Sigmoid colon (tissue), 7 donors: ENCODE data around the gene EXOC3L4. TPM values are rescaled to one million over a fixed set of nuclear protein-coding genes. Genes with fewer than 3 reads are reported as not detected.

Experiments used
- DNase-seq: peaks from one replicate; pipeline ENCODE4 v3.0.0-alpha.2; 2019
- H3K27ac ChIP-seq, 4 donors: fragments of 200-600 bp; sonication (generic); one replicate each; pipeline ENCODE4 v1.5.1; 2016 to 2019; ENCODE audit warnings: mild to moderate bottlenecking in 1 of 4
- H3K27me3 ChIP-seq, 3 donors: fragments of 200-600 bp; sonication (generic); one replicate each; pipeline ENCODE4 v1.5.1; 2019; ENCODE audit warnings: mild to moderate bottlenecking in 1 of 3
- H3K36me3 ChIP-seq, 4 donors: fragments of 200-600 bp; sonication (generic); one replicate each; pipeline ENCODE4 v1.5.1; 2016 to 2019
- H3K4me1 ChIP-seq, 4 donors: fragments of 200-600 bp; sonication (generic); one replicate each; pipeline ENCODE4 v1.5.1; 2017 to 2019
- H3K4me3 ChIP-seq, 4 donors: fragments of 200-600 bp; sonication (generic); one replicate each; pipeline ENCODE4 v1.5.1; 2017 to 2019; ENCODE audit warnings: mild to moderate bottlenecking in 2 of 4, moderate library complexity in 1 of 4
- H3K9me3 ChIP-seq, 4 donors: fragments of 200-600 bp in 3 of 4; sonication (generic) in 3 of 4; one replicate each; pipeline versions ENCODE4 v1.5.1 to v1.6.1; 2013 to 2019
- EP300 ChIP-seq, 4 donors: sonication (generic); formaldehyde crosslinking; IDR thresholded peaks; one replicate each; pipeline ENCODE4 v1.6.1; 2017; ENCODE audit warnings: antibody characterized with exemption in 4 of 4
- POLR2A ChIP-seq, 2 donors: fragments of 450-650 bp; IDR thresholded peaks; one replicate each; pipeline ENCODE4 v1.6.1; 2016; ENCODE audit warnings: antibody characterized with exemption in 2 of 2, mild to moderate bottlenecking in 2 of 2, moderate library complexity in 2 of 2
- POLR2AphosphoS5 ChIP-seq, 4 donors: sonication (generic); formaldehyde crosslinking; IDR thresholded peaks; one replicate each; pipeline ENCODE4 v1.6.1; 2017; ENCODE audit warnings: antibody characterized with exemption in 4 of 4
- WGBS, 2 donors: extraction: QIAGEN DNeasy Blood & Tissue Kit; methylation state at CpG; one replicate each; pipeline ENCODE4 v1.1.7; 2013; 5-methylcytosine and 5-hydroxymethylcytosine counted together
- intact Hi-C: fragments of 100-400 bp; cut with DNase I; formaldehyde crosslinking; loops from one replicate; pipeline ENCODE4 v1.15.1; 2023
- polyA plus RNA-seq, 3 donors: library from polyadenylated mRNA; stranded (reverse); fragments of 200-250 nt; gene quantifications; one replicate each; pipeline ENCODE4 v1.2.3, GENCODE V29; 2013
- total RNA-seq, 4 donors: library from RNA; depleted of rRNA; stranded (reverse); fragments of >200 nt; gene quantifications; one replicate each; pipeline ENCODE4 v1.1.0, GENCODE V29; 2016
- TF ChIP-seq, protein P1 (sequence below), 4 experiments: fragments of 450-650 bp in 3 of 4; fragments of 200-600 bp in 1 of 4; IDR thresholded peaks; one replicate each; pipeline ENCODE4 v1.5.1; 2016 to 2019; ENCODE audit warnings: antibody characterized with exemption in 4 of 4, mild to moderate bottlenecking in 3 of 4, moderate library complexity in 2 of 4
- donor health status: healthy with polysubstance abuse.
- donor health status: Bipolar disorder and iron deficiency.
- donor health status: healthy.

Gene EXOC3L4
- total and polyA plus RNA-seq, 7 donors = 0.36 to 23.8 (median 1.8) TPM

DNA sequence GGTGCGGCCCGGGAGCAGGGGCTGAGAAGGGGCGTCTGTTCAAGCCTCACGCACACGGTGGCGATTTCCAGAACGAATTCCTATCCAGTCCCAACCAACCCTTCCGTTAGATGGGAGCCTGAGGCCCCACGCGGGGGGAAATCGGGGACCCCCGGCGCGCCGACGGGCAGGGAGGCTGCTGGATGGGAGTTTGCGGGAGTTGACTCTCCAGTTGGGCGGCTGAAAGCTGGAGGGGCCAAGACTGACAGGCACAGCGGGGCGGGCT, 9.8 kb downstream of the EXOC3L4 start:
- H3K4me3 ChIP-seq = no peak overlapping the region
- intact Hi-C loops = no loop called here

DNA sequence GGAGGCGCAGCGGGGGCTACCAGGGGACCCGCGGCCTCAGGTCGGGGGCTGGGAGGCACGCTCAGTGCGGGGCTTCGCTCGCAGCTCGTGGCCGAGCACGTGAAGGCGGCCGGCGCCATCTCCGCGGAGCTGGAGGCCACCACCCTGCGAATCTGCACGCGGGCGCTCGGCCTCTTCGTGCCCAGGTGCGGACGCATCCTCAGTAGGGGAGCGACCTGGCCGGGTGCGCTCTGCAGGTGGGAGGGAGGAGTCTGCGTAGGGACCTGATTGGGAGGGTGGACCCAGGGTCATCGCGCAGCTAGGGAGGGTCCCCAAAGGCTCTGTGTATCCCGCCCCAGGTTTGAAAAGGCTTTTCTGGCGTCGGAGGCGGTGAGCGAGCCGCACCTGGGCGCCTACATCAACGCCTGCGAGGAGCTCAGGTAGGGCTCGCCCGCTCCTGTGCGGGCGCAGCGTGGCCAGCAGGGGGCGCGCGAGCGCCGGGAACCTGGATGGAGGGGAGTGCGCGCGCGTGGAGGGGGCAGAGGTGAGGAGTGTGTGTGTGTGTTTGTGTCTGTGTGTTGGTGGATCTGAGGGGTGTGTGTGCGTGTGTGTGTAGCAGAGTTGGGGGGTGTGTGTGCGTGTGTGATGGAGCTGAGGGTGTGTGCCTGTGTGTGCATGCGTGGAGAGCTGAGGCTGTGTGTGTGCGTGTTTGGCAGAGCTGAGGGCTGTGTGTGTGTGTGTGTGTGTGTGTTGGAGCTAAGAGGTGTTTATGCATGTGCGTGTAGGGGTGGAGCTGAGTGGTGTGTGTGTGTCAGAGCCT, 10.3 kb downstream of the EXOC3L4 start:
- peaks cover 0 to 38% (median 33%) of the 10 kb centered on the region in 4 donors for H3K4me1 ChIP-seq
- H3K4me3 ChIP-seq = no peak overlapping the region
- no peak for DNase-seq
- no peak overlapping the region for H3K27ac ChIP-seq
- 4 to 6% methylated on average over 59 of the region's 59 CpGs for WGBS, 2 donors
- H3K27me3 ChIP-seq = peaks cover 32 to 56% (median 36%) of the 10 kb centered on the region in 3 donors
- TF ChIP-seq, protein P1, sequence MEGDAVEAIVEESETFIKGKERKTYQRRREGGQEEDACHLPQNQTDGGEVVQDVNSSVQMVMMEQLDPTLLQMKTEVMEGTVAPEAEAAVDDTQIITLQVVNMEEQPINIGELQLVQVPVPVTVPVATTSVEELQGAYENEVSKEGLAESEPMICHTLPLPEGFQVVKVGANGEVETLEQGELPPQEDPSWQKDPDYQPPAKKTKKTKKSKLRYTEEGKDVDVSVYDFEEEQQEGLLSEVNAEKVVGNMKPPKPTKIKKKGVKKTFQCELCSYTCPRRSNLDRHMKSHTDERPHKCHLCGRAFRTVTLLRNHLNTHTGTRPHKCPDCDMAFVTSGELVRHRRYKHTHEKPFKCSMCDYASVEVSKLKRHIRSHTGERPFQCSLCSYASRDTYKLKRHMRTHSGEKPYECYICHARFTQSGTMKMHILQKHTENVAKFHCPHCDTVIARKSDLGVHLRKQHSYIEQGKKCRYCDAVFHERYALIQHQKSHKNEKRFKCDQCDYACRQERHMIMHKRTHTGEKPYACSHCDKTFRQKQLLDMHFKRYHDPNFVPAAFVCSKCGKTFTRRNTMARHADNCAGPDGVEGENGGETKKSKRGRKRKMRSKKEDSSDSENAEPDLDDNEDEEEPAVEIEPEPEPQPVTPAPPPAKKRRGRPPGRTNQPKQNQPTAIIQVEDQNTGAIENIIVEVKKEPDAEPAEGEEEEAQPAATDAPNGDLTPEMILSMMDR (IDR thresholded peaks at IDR 0.05) = peak; percentile 98 to 99 (median 99)
- TF ChIP-seq POLR2A (IDR thresholded peaks at IDR 0.05) = no peak
- no peaks in the 10 kb centered on the region for H3K9me3 ChIP-seq
- H3K36me3 ChIP-seq = no peaks in the 10 kb centered on the region
- intact Hi-C loops = loop anchor here (1.0 kb wide), 1 partner anchor 188 kb away; no protein-coding TSS in a partner anchor

More for the DNA sequence above, 9.8 kb downstream of the EXOC3L4 start:
- Histone ChIP-seq H3K4me1 (peaks cover 0 to 35% (median 30%) of the 10 kb centered on the region in 4 donors), H3K27me3 (peaks cover 32 to 54% (median 36%) of the 10 kb centered on the region in 3 donors), H3K27ac (no peak overlapping the region), H3K9me3 (no peaks in the 10 kb centered on the region), H3K36me3 (no peaks in the 10 kb centered on the region)
- 14% methylated on average over 20 of the region's 20 CpGs for WGBS, 2 donors
- DNase-seq = no peak
- TF ChIP-seq POLR2AphosphoS5 (IDR thresholded peaks at IDR 0.05) (no peak), POLR2A (IDR thresholded peaks at IDR 0.05) (no peak), EP300 (IDR thresholded peaks at IDR 0.05) (no peak)
- TF ChIP-seq, protein P1 (IDR thresholded peaks at IDR 0.05) = no peak

DNA sequence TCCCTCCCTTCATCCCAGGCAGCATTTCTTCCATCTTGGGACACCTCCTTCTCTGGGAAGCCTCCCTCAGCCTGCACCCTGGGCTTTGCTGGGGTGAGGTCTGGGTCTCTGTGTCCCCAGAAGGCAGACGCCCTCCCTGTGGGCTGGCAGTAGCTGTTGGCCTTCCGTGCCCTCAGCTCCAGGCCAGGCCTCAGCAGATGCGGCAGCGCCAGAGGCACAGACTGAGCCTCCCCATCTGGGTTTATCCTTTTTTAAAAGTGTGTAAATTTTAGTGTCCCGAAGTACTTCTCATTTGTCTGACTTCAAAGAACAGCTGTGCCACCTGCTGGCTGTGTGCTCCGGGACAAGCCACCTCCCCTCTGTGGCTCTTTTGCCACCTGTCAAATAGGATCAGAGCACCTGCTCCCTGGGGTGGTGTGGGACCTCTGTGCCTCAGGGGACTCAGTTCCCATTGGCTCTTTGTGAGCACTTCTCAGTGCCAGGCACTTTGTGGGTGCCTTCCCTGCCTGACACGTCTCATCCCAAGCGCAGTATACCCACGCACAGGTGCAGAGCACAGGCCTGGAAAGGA, 11.1 kb downstream of the EXOC3L4 start:
- H3K36me3 ChIP-seq = no peaks in the 10 kb centered on the region
- H3K27me3 ChIP-seq = peaks cover 32 to 59% (median 36%) of the 10 kb centered on the region in 3 donors
- H3K4me3 ChIP-seq = no peak overlapping the region
- peaks cover 0 to 46% (median 41%) of the 10 kb centered on the region in 4 donors for H3K4me1 ChIP-seq
- H3K9me3 ChIP-seq = no peaks in the 10 kb centered on the region
- DNase-seq = no peak
- no peak for TF ChIP-seq EP300 (IDR thresholded peaks at IDR 0.05)
- no peak for TF ChIP-seq POLR2AphosphoS5 (IDR thresholded peaks at IDR 0.05)
- TF ChIP-seq POLR2A (IDR thresholded peaks at IDR 0.05) = no peak
- WGBS, 2 donors = 21 to 41% methylated on average over 9 of the region's 9 CpGs
- intact Hi-C loops = loop anchor here (1.0 kb wide), 1 partner anchor 188 kb away; no protein-coding TSS in a partner anchor
- no peak overlapping the region for H3K27ac ChIP-seq

DNA sequence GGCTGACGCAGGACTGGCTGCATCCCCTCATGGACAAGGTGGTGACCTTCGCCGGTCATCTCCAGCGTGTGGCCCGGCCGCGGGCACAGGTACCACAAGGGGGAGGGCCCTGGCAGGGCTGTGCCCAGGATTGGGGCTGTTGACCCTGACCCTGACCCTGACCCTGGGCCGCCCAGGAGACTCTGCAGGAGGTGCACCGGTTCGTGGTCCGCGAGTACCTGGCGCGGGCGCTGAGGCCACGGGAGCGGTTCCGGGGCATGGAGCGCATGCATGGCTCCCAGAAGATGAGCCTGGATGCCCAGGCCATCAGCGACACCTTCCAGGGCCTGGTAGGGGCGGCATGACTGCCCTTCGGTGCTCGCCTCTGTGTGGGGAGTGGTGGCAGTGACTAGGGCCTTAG, 12.9 kb downstream of the EXOC3L4 start:
- Histone ChIP-seq H3K4me1 (peaks cover 0 to 55% (median 43%) of the 10 kb centered on the region in 4 donors), H3K4me3 (no peak overlapping the region), H3K36me3 (no peaks in the 10 kb centered on the region), H3K27ac (no peak overlapping the region), H3K9me3 (no peaks in the 10 kb centered on the region), H3K27me3 (peaks cover 21 to 46% (median 24%) of the 10 kb centered on the region in 3 donors)
- TF ChIP-seq EP300 (IDR thresholded peaks at IDR 0.05) = no peak
- no peak for TF ChIP-seq POLR2AphosphoS5 (IDR thresholded peaks at IDR 0.05)
- no peak for TF ChIP-seq POLR2A (IDR thresholded peaks at IDR 0.05)
- TF ChIP-seq, protein P1 (IDR thresholded peaks at IDR 0.05) = no peak
- WGBS, 2 donors = 93 to 96% methylated on average over 23 of the region's 23 CpGs
- no peak for DNase-seq
- intact Hi-C loops = no loop called here

DNA sequence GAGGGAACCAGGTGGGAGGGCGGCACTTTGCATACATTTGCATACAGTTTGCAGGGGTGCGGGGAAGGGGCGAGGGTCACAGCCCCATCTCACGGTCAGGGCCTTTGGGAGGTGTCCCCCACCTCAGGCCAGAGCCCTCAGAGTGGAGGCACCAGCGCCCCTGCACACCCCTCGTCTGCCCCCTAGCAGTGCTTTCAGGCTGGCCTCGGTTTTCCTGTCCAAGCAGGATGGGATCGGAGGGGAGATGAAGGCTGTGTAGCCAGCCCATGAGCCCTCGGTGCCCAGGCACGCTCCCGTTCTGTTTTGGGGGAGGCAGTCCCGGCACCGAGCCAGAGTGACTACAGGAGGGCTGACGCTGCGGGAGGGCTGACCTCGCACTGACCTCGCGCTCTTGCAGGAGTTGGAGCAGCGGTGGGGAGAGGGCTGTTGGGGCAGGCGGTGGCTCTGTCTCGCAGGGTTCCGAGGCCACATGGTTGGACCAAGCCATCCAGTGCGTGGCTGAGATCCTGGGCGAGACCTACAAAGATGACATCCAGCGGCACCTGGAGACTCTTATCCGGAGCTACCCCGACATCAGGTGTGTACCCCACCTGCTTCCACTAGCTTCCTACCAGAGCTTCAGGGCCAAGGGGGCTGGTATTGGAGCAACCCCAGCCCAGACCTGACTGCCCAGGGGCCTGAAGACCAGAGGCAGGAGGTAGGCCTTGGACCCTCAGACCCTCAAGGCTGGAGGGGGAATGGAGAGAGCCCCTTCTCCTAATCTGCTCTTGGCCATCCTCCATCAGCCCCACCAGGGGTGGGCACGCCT, 13.6 kb downstream of the EXOC3L4 start:
- no peaks in the 10 kb centered on the region for H3K36me3 ChIP-seq
- no peak overlapping the region for H3K4me3 ChIP-seq
- peaks cover 0 to 48% (median 40%) of the 10 kb centered on the region in 4 donors for H3K4me1 ChIP-seq
- DNase-seq = no peak
- H3K27ac ChIP-seq = peak overlapping the region in 3 of 4 donors; percentile 14 to 31 (median 20)
- TF ChIP-seq POLR2AphosphoS5 (IDR thresholded peaks at IDR 0.05) = no peak
- TF ChIP-seq, protein P1 (IDR thresholded peaks at IDR 0.05) = no peak
- TF ChIP-seq POLR2A (IDR thresholded peaks at IDR 0.05) = no peak
- intact Hi-C loops = no loop called here
- H3K9me3 ChIP-seq = no peaks in the 10 kb centered on the region
- 87 to 89% methylated on average over 28 of the region's 28 CpGs for WGBS, 2 donors
- H3K27me3 ChIP-seq = peaks cover 15 to 43% (median 17%) of the 10 kb centered on the region in 3 donors
